Retina (tissue), 1 donor: ENCODE results near the gene LAT.
"Not testable (repeated sequence)": the region's sequence is repeated elsewhere in the genome, so short reads cannot be mapped to it uniquely, and the experiment has no call there.

Source experiments
- DNase-seq: peaks from one replicate; pipeline ENCODE4 v3.0.0-alpha.2; 2016

Gene LAT, protein sequence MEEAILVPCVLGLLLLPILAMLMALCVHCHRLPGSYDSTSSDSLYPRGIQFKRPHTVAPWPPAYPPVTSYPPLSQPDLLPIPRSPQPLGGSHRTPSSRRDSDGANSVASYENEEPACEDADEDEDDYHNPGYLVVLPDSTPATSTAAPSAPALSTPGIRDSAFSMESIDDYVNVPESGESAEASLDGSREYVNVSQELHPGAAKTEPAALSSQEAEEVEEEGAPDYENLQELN

DNA sequence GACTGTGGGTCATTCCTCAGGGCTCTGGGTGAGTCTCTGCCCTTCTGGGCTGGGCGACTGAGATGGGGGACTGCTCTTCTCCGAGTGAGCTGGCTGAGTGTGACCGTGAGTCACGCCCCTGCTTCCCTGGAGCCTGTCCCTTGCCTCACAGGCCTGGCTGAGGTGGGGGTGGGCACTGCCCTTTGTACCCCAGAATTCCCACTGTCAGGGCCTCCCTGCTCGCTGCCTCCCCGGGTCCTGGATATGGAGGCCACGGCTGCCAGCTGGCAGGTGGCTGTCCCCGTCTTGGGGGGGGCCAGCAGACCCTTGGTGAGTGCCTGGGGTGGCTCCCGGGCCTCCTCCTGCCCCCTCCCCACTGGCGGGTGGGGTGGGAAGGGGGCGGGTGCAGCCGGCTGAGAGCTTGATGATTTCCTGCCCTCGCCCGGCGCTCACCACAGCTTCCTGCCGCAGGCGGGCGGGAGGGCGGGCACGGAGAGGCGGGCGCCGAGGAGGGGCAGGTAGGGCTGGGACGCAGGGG is at the start of gene LAT:
Gene LAT, plus strand, starts transcription at position 434 of the 517 bp plus-strand sequence. CDS start 366 bp downstream, outside the sequence.
- no peak for DNase-seq

DNA sequence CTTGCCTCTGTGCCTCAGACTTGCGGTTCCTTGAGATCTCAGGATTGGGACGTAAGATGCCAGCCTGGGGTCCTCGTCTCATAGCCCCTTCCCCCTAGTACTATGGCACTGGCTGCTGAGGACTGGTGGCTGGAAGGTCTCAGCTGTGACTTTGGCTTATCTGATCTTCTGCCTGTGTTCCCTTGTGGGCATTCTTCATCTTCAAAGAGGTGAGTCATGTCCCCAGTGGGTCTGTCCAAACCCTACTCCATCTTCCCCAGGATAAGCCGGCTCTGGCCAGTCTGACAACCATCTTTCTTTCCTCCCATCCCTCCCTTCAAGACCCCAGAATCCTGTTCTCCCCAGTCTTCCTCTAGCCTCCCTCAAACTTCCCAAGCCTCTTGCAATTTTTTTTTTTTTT is 49.5 kb upstream of the LAT start:
- no peak for DNase-seq

DNA sequence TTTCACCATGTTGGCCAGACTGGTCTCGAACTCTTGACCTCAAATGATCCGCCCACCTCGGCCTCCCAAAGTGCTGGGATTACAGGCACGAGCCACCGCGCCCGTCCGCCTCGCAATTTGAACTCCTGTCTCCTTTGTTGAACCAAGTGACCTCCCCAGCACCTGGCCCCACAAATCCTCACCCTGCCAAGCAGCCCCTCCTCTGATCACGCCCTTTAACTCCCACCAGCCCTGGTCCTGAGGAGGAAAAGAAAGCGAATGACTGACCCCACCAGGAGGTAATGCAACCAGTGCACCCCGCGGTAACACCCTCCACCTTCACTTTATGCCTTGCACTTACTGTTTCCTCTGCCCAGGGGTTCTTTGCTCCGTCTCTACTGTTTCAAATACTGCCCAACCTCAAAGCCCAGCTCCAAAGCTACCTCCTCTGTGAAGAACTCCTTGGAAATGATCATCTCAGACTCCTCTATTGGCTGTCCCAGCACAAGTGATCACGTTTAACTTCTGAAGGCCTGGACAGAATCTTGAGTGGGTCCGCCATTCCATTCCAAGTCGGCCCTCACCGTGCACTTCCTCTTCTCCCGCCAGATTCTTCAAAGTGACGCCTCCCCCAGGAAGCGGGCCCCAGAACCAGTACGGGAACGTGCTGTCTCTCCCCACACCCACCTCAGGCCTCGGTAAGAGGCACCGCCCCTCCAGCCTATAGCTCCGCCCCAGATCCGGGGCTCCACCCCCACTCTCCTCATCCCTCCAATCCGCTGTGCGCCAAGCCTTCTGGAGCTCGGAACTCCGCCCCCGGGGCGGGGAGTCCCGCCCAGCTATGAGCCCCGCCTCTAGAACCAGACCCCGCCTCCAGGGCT is 48.7 kb upstream of the LAT start:
- peak; percentile 67 for DNase-seq

DNA sequence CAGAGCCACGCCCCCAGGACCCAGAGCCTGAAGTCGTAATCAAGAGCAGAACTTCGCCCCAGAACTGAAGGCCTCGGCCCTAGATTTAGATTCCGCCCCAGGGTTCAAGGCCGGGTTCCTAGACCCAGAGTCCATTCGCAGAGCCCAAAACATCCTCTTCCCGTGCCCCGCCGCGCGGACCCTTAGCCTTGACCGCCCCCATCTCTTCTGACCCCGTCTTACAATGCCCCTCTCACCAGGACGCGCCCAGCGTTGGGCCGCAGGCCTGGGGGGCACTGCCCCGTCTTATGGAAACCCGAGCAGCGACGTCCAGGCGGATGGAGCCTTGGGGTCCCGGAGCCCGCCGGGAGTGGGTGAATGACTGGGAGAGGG is 48.1 kb upstream of the LAT start:
- no peak for DNase-seq

DNA sequence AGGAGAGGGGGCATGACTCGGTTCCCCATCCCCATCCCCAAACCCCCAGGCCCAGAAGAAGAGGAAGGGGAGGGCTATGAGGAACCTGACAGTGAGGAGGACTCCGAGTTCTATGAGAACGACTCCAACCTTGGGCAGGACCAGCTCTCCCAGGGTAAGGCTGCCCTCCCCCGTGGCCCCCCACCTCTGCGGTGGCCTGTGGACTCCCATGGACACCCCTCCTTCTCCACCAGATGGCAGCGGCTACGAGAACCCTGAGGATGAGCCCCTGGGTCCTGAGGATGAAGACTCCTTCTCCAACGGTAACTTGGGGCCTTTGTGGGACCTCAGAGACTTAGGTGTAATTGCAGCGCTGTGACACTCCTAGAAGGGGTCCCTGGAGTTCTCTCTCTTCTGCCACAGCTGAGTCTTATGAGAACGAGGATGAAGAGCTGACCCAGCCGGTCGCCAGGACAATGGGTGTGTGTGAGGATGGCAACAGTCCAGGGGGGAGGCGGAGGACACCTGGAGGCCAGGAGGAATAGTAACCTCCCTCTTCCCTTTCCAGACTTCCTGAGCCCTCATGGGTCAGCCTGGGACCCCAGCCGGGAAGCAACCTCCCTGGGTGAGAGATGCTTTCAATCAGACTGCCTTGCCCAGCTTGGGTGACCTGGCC is 47.5 kb upstream of the LAT start:
- DNase-seq = no peak

DNA sequence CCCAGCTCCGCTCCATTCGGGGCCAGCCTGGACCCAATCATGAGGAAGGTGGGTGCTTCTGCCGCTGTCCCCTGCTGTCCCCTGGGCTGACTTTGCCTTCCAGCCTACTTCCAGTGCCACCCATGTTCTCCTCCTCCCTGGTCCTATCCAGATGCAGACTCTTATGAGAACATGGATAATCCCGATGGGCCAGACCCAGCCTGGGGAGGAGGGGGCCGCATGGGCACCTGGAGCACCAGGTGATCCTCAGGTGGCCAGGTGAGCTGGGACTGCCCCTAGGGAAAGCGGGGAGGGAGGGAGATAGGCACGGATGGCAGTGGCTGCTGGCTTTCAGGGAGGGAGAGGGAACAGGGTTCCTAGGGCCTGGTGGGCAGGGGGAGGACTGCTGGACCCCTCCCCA is 46.1 kb upstream of the LAT start:
- no peak for DNase-seq

DNA sequence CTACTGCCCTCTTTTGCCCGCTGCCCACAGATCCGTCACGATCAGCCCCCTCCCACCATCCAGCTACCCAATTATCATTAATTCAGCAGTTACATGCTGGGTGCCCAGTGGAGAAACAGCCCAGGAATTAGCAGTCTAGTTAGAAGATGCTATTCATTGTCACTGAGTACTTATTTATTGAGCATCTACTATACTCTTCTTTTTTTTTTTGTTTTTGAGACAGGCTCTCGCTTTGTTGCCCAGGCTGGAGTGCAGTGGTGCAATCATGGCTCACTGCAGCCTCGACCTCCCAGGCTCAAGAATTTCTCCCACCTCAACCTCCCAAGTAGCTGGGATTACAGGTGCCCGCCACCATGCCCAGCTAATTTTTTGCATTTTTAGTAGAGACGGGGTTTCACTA is 45.0 kb upstream of the LAT start:
- DNase-seq = not testable (repeated sequence)

DNA sequence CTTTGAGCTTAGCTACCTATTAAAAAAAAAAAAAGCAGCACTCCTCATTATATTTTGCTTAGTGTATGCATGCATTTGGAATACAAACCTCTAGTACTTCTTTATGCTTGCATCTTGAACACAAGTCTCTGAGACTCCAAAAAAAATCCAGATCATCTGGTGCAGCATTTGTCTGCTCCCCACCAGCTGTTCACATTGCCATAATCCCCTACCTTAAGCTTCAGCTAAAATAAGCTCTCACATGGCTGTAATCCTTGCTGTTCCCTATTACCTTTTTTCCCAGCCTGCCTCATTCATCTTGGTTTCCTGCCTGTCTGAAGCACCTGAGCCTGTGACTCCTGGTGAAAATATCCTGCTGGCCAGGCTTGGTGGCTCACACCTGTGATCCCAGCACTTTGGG is 41.6 kb upstream of the LAT start:
- no peak for DNase-seq

DNA sequence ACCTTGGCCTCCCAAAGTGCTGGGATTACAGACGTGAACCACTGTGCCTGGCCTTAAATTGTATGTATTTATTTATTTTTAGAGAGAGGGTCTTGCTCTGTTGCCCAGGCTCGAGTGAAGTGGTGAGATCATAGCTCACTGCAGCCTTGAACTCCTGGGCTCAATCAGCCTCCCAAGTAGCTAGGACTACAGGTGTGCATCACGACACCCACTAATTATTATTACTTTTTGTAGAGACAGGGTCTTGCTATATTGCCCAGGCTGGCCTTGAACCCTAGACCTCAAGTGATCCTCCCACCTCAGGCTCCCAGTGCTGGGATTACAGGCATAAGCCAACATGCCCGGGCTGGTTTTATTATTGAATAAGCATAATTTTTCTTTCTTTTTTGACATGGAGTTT is 38.2 kb upstream of the LAT start:
- no peak for DNase-seq

DNA sequence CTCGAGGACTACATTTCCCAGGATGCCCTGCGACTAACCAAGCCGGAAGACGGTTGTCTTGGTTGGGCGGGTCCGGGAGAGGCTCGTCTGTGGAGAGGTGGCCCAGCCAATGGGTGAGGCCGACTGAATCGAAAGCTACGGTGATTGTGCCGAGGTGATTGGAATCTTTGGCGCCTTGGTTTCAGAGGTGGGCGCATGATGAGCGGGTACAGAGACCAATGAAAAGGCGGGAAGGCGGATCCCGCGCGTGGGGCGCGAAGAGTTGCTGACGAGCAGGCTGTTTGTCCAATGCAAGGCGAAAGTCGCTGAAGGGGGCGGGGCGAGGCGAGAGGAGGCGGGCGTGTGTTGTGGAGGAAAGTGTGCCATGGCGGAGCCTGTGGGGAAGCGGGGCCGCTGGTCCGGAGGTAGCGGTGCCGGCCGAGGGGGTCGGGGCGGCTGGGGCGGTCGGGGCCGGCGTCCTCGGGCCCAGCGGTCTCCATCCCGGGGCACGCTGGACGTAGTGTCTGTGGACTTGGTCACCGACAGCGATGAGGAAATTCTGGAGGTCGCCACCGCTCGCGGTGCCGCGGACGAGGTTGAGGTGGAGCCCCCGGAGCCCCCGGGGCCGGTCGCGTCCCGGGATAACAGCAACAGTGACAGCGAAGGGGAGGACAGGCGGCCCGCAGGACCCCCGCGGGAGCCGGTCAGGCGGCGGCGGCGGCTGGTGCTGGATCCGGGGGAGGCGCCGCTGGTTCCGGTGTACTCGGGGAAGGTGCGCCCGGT is 34.0 kb upstream of the LAT start, which contains the start of gene NFATC2IP:
Gene NFATC2IP, plus strand, starts transcription at position 290 of the 762 bp plus-strand sequence. Its CDS starts 75 bp downstream, at position 365.
- peak; percentile 99 for DNase-seq

DNA sequence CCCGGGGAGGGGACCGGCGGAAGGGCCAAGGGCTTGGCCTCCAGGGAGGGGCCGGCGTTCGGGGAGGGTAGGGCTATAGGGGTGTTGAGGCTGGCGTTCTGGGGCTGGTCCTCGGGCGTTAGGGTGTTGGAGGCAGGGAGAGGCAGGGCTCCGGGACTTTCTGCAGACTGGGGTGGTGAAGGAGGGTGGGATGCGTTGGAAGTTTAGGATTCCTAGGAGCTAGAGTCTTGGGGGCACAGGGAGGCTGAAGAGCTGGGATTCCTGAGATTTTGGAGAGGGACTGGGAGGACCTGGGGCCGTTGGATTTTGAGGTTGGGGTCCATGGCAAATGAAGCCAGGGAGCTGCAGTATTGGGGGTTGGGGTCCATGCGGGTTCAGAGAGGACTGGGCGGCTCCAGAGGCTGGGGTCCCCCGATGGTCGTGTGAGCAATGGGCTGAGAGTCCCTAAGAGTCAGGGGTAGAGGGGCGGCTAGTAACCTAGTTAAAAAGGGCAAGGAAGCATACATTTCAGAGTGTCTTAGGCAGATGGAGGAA is 33.4 kb upstream of the LAT start:
- no peak for DNase-seq

DNA sequence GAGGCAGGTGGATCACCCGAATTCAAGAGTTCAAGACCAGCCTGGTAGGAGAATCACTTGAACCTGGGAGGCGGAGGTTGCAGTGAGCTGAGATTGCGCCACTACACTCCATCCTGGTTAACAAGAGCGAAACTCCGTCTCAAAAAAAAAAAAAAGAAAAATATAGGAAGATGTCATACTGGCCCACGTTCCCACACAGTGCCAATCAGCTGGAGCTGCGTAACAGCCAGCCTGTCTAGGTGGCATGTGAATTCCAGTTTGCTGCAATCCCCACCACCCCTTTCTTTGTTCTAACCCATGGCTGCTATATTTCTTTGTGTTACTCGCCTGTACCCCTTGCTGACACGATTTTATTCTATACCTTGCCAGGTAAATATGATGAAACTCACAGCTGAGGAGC is 26.6 kb upstream of the LAT start:
- no peak for DNase-seq

DNA sequence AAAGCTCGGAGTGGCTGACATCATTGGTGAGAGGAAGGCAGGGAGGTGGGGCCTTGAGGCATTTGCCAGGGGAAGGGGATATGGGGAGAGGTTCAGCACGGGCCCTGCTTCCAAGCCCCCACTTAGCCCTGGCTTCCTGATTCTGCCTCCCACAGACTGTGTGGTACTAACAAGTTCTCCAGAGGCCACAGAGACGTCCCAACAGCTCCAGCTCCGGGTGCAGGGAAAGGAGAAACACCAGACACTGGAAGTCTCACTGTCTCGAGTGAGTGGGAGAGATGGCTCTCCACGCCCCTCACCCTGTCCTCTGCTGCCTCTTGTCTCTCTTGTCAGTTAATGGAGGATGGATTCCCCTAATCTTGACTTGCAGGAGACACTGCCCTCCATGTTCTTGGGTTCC is 26.0 kb upstream of the LAT start:
- DNase-seq = no peak

DNA sequence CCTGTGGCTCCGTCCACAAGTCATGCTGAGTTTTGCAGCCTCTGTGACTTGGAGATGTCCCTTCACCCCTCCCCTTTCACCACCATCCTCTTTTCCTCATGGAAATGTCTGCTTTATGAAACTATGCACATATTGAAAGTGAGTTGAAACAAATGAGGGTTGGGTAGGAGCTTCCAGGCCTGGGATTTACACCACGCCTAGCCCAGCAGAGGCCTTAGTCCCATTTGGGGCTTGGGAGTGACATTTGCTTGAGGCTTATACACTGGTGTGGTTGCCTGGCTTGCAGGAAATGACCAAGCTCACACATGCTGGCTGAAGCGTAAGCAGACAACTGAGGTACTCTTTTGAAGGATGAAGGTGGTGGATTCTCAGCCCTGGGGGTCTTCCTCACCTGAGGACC is 20.8 kb upstream of the LAT start:
- no peak for DNase-seq

DNA sequence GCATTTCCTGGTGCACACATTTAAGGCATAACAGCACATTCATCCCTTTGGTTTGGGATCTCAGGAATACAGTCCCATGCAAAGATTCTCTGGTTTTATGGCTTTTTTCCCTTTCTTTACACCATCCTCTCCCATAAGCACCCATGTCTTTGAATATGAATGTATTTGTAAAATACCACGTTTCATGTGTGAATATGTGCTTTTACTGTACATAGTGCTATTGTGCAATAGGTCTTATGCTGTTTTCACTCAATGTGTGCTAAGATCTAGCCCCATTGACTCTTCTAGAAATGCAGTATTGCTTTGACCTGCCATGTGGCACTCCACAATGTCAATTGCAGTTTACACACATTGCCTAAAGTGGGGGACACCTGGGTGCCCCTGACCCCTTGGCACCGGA is 20.4 kb upstream of the LAT start:
- DNase-seq = no peak

DNA sequence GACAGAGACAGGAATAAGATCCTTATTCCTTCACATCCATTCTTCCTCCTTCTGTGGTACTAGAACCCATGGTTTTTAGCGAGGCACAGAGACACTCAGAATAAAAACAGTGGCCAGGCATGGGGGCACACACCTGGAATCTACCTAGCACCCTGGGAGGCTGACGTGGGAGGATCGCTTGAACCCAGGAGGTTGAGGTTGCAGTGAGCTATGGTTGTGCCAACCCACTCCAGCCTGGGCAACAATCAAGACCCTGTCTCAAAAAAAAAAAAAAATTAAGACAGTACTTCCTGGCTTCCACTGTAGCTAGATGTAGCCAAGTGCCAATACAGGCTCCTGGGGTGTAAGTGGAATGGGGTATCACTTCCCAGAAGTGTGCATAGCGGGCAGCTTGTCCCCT is 17.7 kb upstream of the LAT start:
- no peak for DNase-seq

DNA sequence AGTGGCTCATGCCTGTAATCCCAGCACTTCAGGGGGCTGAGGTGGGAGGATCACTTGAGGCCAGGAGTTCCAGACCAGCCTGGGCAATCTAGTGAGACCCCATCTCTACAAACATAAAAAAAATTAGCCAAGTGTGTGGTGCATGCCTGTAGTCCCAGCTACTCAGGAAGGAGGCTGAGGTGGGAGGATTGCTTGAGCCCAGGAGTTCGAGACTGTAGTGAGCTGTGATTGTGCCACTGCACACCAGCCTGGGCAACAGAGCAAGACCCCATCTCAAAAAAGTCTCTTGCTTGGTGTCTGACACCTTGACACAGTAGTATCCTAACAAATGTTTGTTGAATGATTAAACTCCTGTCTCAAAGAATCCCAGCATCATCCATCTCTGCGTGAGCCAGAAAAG is 15.2 kb upstream of the LAT start:
- DNase-seq = not testable (repeated sequence)

DNA sequence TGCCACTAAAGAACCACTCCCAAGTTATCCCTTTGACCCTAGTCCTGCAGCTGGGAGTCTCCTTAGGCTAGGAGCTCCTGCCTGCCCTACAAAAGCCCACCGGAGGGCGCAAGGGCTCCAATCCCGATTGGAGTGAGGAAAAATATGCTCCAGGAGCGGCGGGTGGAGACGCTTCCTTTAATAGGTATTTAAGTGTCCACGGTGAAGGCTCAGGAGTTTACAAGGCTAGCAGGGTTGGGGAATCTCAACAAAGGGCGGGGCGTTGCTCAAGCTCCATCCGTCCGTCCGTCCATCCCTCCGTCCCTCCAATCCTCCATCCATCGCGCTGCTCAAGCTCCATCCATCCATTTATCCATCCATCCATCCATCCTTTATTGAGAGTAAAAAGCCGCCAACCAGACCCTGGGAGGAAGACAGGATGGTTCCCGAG is 10.8 kb upstream of the LAT start:
- DNase-seq = no peak

DNA sequence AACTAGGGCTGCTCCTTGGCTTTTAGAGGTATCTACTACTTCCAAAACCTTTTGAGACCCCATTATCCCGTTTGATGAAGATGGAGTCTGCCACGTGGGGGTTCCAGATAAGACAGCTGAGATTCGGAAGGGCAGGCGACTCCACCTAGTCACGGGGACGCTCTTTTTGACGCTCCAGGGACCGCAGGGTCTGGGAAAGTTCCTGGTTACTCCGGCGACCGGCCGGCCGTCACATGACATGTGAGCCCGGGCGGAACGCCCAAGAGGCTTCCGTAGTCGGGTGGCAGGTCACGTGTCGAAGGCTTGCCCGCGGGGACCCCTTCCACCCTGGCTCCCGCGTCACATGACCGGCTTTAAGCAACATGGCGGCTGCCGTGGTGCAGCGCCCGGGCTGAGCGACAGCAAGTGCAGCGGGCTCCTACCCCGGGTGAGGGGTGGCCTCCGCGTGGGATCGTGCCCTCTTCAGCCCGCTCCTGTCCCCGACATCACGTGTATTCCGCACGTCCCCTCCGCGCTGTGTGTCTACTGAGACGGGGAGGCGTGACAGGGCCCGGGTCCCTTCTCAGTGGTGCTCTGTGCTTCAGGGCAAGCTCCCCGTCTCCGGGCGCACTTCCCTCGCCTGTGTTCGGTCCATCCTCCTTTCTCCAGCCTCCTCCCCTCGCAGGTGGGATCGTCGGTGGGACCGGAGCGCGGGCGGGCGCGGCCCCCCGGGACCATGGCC is 10.3 kb upstream of the LAT start, which contains the start of gene SPNS1:
Gene SPNS1, plus strand, starts transcription at position 342 of the 721 bp plus-strand sequence. Its CDS starts 374 bp downstream, at position 716.
- DNase-seq = peak; percentile 97

DNA sequence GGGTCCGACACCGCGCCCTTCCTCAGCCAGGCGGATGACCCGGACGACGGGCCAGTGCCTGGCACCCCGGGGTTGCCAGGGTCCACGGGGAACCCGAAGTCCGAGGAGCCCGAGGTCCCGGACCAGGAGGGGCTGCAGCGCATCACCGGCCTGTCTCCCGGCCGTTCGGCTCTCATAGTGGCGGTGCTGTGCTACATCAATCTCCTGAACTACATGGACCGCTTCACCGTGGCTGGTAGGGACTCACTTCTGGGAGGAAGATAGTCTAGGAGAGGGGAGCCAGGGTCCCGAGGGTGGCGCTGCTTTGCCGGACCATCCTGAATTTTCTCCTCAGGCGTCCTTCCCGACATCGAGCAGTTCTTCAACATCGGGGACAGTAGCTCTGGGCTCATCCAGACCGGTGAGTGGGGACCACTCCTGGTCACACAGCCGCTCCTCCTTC is 9.7 kb upstream of the LAT start:
- DNase-seq = no peak
